Stimulated activated CD8-positive, alpha-beta memory T cell treated with anti-CD3 and anti-CD28 coated beads, Interleukin-7, amount 100 ng/mL, for 1 hour (primary cell): ENCODE results near the gene CTBP1.
"Not testable (repeated sequence)": the region's sequence is repeated elsewhere in the genome, so short reads cannot be mapped to it uniquely, and the experiment has no call there.

Source experiments
- DNase-seq, 2 donors: peaks; one replicate each; pipeline ENCODE4 v3.0.0-alpha.2; 2020; ENCODE audit warnings: low read depth in 2 of 2

Gene CTBP1

GRCh38 chr4:1237981-1238675, 10.8 kb downstream of the CTBP1 start:
- no peak for DNase-seq

- DNase-seq: not testable (repeated sequence)
Observed at GRCh38 chr4:1237261-1237660, 11.7 kb downstream of the CTBP1 start.

GRCh38 chr4:1236836-1237235, 12.1 kb downstream of the CTBP1 start:
- DNase-seq: not testable (repeated sequence)

- DNase-seq: no peak
Observed at GRCh38 chr4:1236103-1236641, 12.8 kb downstream of the CTBP1 start.

- no peak for DNase-seq
Observed at GRCh38 chr4:1235381-1236102, 13.4 kb downstream of the CTBP1 start.

GRCh38 chr4:1234811-1235292, 14.1 kb downstream of the CTBP1 start:
- no peak for DNase-seq

- DNase-seq: no peak
Observed at GRCh38 chr4:1234309-1234695, 14.6 kb downstream of the CTBP1 start.

GRCh38 chr4:1233641-1234308, 15.2 kb downstream of the CTBP1 start:
- no peak for DNase-seq

GRCh38 chr4:1232661-1233621, 16.0 kb downstream of the CTBP1 start:
- no peak for DNase-seq

- no peak for DNase-seq
Observed at GRCh38 chr4:1231637-1232360, 17.1 kb downstream of the CTBP1 start.

GRCh38 chr4:1230971-1231636, 17.8 kb downstream of the CTBP1 start:
- DNase-seq: no peak

- no peak for DNase-seq
Observed at GRCh38 chr4:1230316-1230715, 18.6 kb downstream of the CTBP1 start.

GRCh38 chr4:1229117-1229849, 19.6 kb downstream of the CTBP1 start:
- DNase-seq: no peak

- DNase-seq: no peak
Observed at GRCh38 chr4:1227816-1228215, 21.1 kb downstream of the CTBP1 start.

- DNase-seq: no peak
Observed at GRCh38 chr4:1226598-1226997, 22.3 kb downstream of the CTBP1 start.

GRCh38 chr4:1226144-1226481, 22.8 kb downstream of the CTBP1 start:
- DNase-seq: no peak

- DNase-seq: no peak
Observed at GRCh38 chr4:1225272-1226143, 23.4 kb downstream of the CTBP1 start.
